Measurements from ENCODE around the gene SEMA3C. TPM values are rescaled to one million over a fixed set of nuclear protein-coding genes. Genes with fewer than 3 reads are reported as not detected.
A peak's percentile ranks its signal among the peaks of the same experiment; 100 is the strongest.
"Not testable (repeated sequence)": the region's sequence is repeated elsewhere in the genome, so short reads cannot be mapped to it uniquely, and the experiment has no call there.

Gene SEMA3C
- total and polyA plus RNA-seq, 8 donors: 0.28 to 11.3 (median 1.0) TPM

- no peak for TF ChIP-seq CTCF (IDR thresholded peaks at IDR 0.05)
- no peak for ATAC-seq
- Histone ChIP-seq H3K36me3 (no peaks in the 10 kb centered on the region), H3K9me3 (no peaks in the 10 kb centered on the region), H3K4me1 (no peaks in the 10 kb centered on the region), H3K27me3 (no peaks in the 10 kb centered on the region), H3K4me3 (no peak overlapping the region), H3K27ac (no peak overlapping the region)
- 73 to 91% methylated on average over 3 of the region's 3 CpGs for WGBS, 2 donors
- FAIRE-seq: no peak
- no peak for DNase-seq
- intact Hi-C loops (cut with DNase I): no loop called here
These were observed 10.8 kb upstream of the SEMA3C start for GRCh38 chr7:80929619-80930018.

- H3K4me1 ChIP-seq; H3K9me3 ChIP-seq; H3K4me3 ChIP-seq; H3K27me3 ChIP-seq; H3K36me3 ChIP-seq; intact Hi-C loops (cut with DNase I); H3K27ac ChIP-seq; FAIRE-seq; ATAC-seq; DNase-seq: not testable (repeated sequence)
- 91 to 94% methylated on average over 6 of the region's 6 CpGs for WGBS, 2 donors
These were observed 8.1 kb upstream of the SEMA3C start for GRCh38 chr7:80926955-80927354.

- intact Hi-C loops (cut with DNase I): no loop called here
- WGBS, 2 donors: 36 to 48% methylated on average over 2 of the region's 2 CpGs
- FAIRE-seq (peak; percentile 51), DNase-seq (no peak), ATAC-seq (no peak)
- TF ChIP-seq CTCF (IDR thresholded peaks at IDR 0.05): no peak
- Histone ChIP-seq H3K27ac (no peak overlapping the region), H3K36me3 (no peaks in the 10 kb centered on the region), H3K27me3 (no peaks in the 10 kb centered on the region), H3K4me1 (no peaks in the 10 kb centered on the region), H3K9me3 (no peaks in the 10 kb centered on the region), H3K4me3 (no peak overlapping the region)
These were observed 5.2 kb upstream of the SEMA3C start for GRCh38 chr7:80924090-80924489.

- no peak overlapping the region for H3K4me3 ChIP-seq
- H3K4me1 ChIP-seq: no peaks in the 10 kb centered on the region
- FAIRE-seq: no peak
- intact Hi-C loops (cut with DNase I): no loop called here
- no peak for ATAC-seq
- H3K36me3 ChIP-seq: no peaks in the 10 kb centered on the region
- H3K27ac ChIP-seq: no peak overlapping the region
- no peaks in the 10 kb centered on the region for H3K27me3 ChIP-seq
- no peaks in the 10 kb centered on the region for H3K9me3 ChIP-seq
- no peak for TF ChIP-seq CTCF (IDR thresholded peaks at IDR 0.05)
- no peak for DNase-seq
- 88 to 91% methylated on average over 4 of the region's 4 CpGs for WGBS, 2 donors
These were observed 4.4 kb upstream of the SEMA3C start for GRCh38 chr7:80923211-80923612.

- WGBS, 2 donors: 47 to 53% methylated on average over 5 of the region's 5 CpGs
- ATAC-seq (no peak), DNase-seq (peak in 1 of 6 donors; percentile 23), FAIRE-seq (no peak)
- TF ChIP-seq CTCF (IDR thresholded peaks at IDR 0.05): no peak
- no peaks in the 10 kb centered on the region for H3K27me3 ChIP-seq
- H3K4me1 ChIP-seq: no peaks in the 10 kb centered on the region
- no peak overlapping the region for H3K27ac ChIP-seq
- no peaks in the 10 kb centered on the region for H3K36me3 ChIP-seq
- intact Hi-C loops (cut with DNase I): no loop called here
- H3K4me3 ChIP-seq: no peak overlapping the region
- H3K9me3 ChIP-seq: no peaks in the 10 kb centered on the region
These were observed 3.6 kb upstream of the SEMA3C start for GRCh38 chr7:80922253-80923049.

Measured in pancreas (tissue), 10 donors.